Stomach (tissue), 9 donors: Measurements from ENCODE around the gene NFE2L2. TPM values are rescaled to one million over a fixed set of nuclear protein-coding genes. Genes with fewer than 3 reads are reported as not detected.

Experiments used
- DNase-seq, 2 donors: peaks; one replicate each; pipeline versions ENCODE4 v3.0.0 to v3.0.0-alpha.2; 2013 to 2019
- H3K27ac ChIP-seq, 5 donors: fragments of 200-600 bp in 4 of 5; sonication (generic) in 4 of 5; one replicate each; pipeline ENCODE4 v1.5.1; 2013 to 2019; ENCODE audit warnings: mild to moderate bottlenecking in 1 of 5, moderate library complexity in 1 of 5
- H3K27me3 ChIP-seq, 3 donors: fragments of 200-600 bp; sonication (generic); one replicate each; pipeline ENCODE4 v1.5.1; 2017 to 2019; ENCODE audit warnings: mixed run types in 1 of 3
- H3K36me3 ChIP-seq, 4 donors: fragments of 200-600 bp; sonication (generic); 1 replicate in 3 of 4; 2 replicates in 1 of 4; pipeline ENCODE4 v1.5.1; 2016 to 2019
- H3K4me1 ChIP-seq, 4 donors: fragments of 200-600 bp; sonication (generic); one replicate each; pipeline ENCODE4 v1.5.1; 2016 to 2019
- H3K4me3 ChIP-seq, 4 donors: fragments of 200-600 bp; sonication (generic) in 3 of 4; one replicate each; pipeline ENCODE4 v1.5.1; 2016 to 2019; ENCODE audit warnings: mild to moderate bottlenecking in 1 of 4
- H3K9me3 ChIP-seq, 4 donors: fragments of 200-600 bp; sonication (generic); one replicate each; pipeline ENCODE4 v1.5.1; 2016 to 2019
- EP300 ChIP-seq: sonication (generic); formaldehyde crosslinking; IDR thresholded peaks from one replicate; pipeline ENCODE4 v1.6.1; 2017; ENCODE audit warnings: antibody characterized with exemption
- POLR2A ChIP-seq, 4 donors: fragments of 450-650 bp; IDR thresholded peaks; one replicate each; pipeline ENCODE4 v1.6.1; 2016; ENCODE audit warnings: antibody characterized with exemption in 4 of 4, control low read depth in 2 of 4, mild to moderate bottlenecking in 1 of 4, moderate library complexity in 1 of 4
- POLR2AphosphoS5 ChIP-seq, 3 donors: sonication (generic); formaldehyde crosslinking; IDR thresholded peaks; one replicate each; pipeline ENCODE4 v1.6.1; 2016; ENCODE audit warnings: antibody characterized with exemption in 3 of 3
- WGBS, 5 donors: extraction: QIAGEN DNeasy Blood & Tissue Kit in 3 of 5; methylation state at CpG; one replicate each; pipeline versions ENCODE4 v1.1.5 to v1.1.7; 2013 to 2018; 5-methylcytosine and 5-hydroxymethylcytosine counted together
- intact Hi-C: fragments of 100-400 bp; cut with DNase I; formaldehyde crosslinking; loops from one replicate; pipeline ENCODE4 v1.15.1; 2023; ENCODE audit warnings: low total_unique reads
- polyA plus RNA-seq, 3 donors: library from polyadenylated mRNA; stranded (reverse); fragments of 200-250 nt; gene quantifications; one replicate each; pipeline ENCODE4 v1.2.3, GENCODE V29; 2013
- small RNA-seq, 4 donors: library from RNA; depleted of rRNA; stranded (forward); fragments of <200 nt; gene quantifications; one replicate each; pipeline ENCODE3, GENCODE V24; 2016
- total RNA-seq, 5 donors: library from RNA; depleted of rRNA; stranded (reverse); fragments of >200 nt; gene quantifications; one replicate each; pipeline versions ENCODE4 v1.1.0 to v1.2.3, GENCODE V29; 2014 to 2016
- TF ChIP-seq, protein P1 (sequence below), 7 experiments: fragments of 450-650 bp in 4 of 7; fragments of 200-600 bp in 3 of 7; sonication (generic) in 3 of 7; IDR thresholded peaks; one replicate each; pipeline ENCODE4 v1.5.1; 2016 to 2019; ENCODE audit warnings: antibody characterized with exemption in 7 of 7, control low read depth in 2 of 7, mild to moderate bottlenecking in 1 of 7
- donor health status: healthy with polysubstance abuse.
- donor health status: Bipolar disorder and iron deficiency.
- donor health status: healthy.

NFE2L2 gene
- total and polyA plus RNA-seq, 8 donors: 37.1 to 223 (median 112) TPM

DNA sequence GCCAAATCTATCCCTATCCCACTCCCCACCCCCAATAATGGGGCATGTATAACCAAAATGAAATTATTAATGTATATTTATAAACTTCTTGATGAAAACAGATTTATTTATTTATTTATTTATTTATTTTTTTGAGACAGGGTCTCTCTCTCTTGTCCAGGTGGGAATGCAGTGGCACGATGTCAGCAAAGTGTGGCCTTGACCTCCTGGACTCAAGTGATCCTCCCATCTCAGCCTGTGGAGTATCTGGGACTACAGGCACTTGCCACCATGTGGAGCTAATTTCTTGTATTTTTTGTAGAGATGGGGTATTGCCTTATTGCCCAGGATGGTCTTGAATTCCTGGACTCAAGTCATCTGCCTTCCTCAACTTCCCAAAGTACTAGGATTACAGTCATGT is 79.9 kb downstream of the NFE2L2 start:
- intact Hi-C loops: no loop called here
- Histone ChIP-seq H3K9me3 (no peaks in the 10 kb centered on the region), H3K4me1 (no peaks in the 10 kb centered on the region), H3K27me3 (no peaks in the 10 kb centered on the region), H3K36me3 (no peaks in the 10 kb centered on the region), H3K4me3 (no peak overlapping the region), H3K27ac (no peak overlapping the region)
- WGBS, 5 donors: 86 to 100% (median 94%) methylated on average over 1 of the region's 1 CpG
- TF ChIP-seq POLR2A (IDR thresholded peaks at IDR 0.05) (no peak), EP300 (no peak), POLR2AphosphoS5 (IDR thresholded peaks at IDR 0.05) (no peak)
- TF ChIP-seq, protein P1, sequence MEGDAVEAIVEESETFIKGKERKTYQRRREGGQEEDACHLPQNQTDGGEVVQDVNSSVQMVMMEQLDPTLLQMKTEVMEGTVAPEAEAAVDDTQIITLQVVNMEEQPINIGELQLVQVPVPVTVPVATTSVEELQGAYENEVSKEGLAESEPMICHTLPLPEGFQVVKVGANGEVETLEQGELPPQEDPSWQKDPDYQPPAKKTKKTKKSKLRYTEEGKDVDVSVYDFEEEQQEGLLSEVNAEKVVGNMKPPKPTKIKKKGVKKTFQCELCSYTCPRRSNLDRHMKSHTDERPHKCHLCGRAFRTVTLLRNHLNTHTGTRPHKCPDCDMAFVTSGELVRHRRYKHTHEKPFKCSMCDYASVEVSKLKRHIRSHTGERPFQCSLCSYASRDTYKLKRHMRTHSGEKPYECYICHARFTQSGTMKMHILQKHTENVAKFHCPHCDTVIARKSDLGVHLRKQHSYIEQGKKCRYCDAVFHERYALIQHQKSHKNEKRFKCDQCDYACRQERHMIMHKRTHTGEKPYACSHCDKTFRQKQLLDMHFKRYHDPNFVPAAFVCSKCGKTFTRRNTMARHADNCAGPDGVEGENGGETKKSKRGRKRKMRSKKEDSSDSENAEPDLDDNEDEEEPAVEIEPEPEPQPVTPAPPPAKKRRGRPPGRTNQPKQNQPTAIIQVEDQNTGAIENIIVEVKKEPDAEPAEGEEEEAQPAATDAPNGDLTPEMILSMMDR (IDR thresholded peaks at IDR 0.05): no peak
- no peak for DNase-seq

DNA sequence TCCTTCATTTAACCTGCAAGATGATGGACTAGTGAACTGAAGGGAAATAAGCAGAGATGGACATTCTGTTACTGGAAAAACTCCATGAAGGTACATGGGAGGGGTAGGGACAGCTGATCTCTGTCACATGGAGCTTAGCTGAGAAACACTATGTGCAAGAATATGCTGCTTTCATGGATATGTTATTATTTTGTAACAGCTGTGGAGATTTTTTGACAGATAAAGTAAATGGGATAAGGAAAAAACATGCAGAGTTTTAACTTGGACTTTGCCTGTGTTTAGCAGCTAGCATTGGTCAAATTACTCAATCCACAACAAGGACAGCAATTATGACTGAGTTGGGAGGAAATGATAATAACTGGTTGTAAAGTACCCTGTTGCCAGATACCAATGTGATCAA is 80.7 kb downstream of the NFE2L2 start:
- no peaks in the 10 kb centered on the region for H3K27me3 ChIP-seq
- no peak overlapping the region for H3K27ac ChIP-seq
- H3K36me3 ChIP-seq: no peaks in the 10 kb centered on the region
- H3K4me3 ChIP-seq: no peak overlapping the region
- intact Hi-C loops: no loop called here
- H3K9me3 ChIP-seq: no peaks in the 10 kb centered on the region
- DNase-seq: no peak
- TF ChIP-seq POLR2A (IDR thresholded peaks at IDR 0.05): no peak
- TF ChIP-seq POLR2AphosphoS5 (IDR thresholded peaks at IDR 0.05): no peak
- no peak for TF ChIP-seq EP300
- TF ChIP-seq, protein P1 (IDR thresholded peaks at IDR 0.05): no peak
- H3K4me1 ChIP-seq: no peaks in the 10 kb centered on the region

Small RNA genes within 50 kb of the gene (small RNA-seq; reads per million reads assigned to genes)
- gene MIR3128 (0 reads per million in 4 donors), gene MIR6512 (0 reads per million in 4 donors), gene RF00019 (0 reads per million in 4 donors)

Other genes starting within 250 kb of the NFE2L2 start
- 100 to 1,000 TPM in 1 of 5 donors, 10 to 100 TPM in 4; 22.6 to 178 (median 54.3) TPM for gene HNRNPA3, start 51.9 kb downstream of the NFE2L2 start, total RNA-seq
- 100 to 1,000 TPM; 116 to 187 (median 144) TPM for gene HNRNPA3, start 51.9 kb downstream of the NFE2L2 start, polyA plus RNA-seq
- gene AGPS, start 128.0 kb upstream of the NFE2L2 start, total RNA-seq: 100 to 1,000 TPM in 1 of 5 donors, 10 to 100 TPM in 3, 1 to 10 TPM in 1; 8.2 to 163 (median 43.7) TPM
- gene AGPS, start 128.0 kb upstream of the NFE2L2 start, polyA plus RNA-seq: 1 to 10 TPM; 4.2 to 9.2 (median 7.3) TPM